Endodermal cell (in vitro differentiated cells): ENCODE results near the gene SERP2. TPM values are rescaled to one million over a fixed set of nuclear protein-coding genes. Genes with fewer than 3 reads are reported as not detected.

ENCODE experiments used
- DNase-seq: peaks from one replicate; pipeline ENCODE4 v3.0.0-alpha.2; 2017
- H3K27ac ChIP-seq: 2 replicates; pipeline ENCODE4 v1.5.1; 2013; ENCODE audit warnings: mild to moderate bottlenecking, low read depth, low read length, moderate library complexity
- H3K27me3 ChIP-seq: 2 replicates; pipeline ENCODE4 v1.6.1; 2013; ENCODE audit warnings: mild to moderate bottlenecking, low read length, moderate library complexity; ENCODE audit not compliant: insufficient read depth, control insufficient read depth, poor library complexity, severe bottlenecking
- H3K36me3 ChIP-seq: 2 replicates; pipeline ENCODE4 v1.7.0; 2013; ENCODE audit warnings: mild to moderate bottlenecking, low read length, moderate library complexity; ENCODE audit not compliant: control insufficient read depth, insufficient read depth
- H3K4me1 ChIP-seq: one replicate; pipeline ENCODE4 v1.7.0; 2013; ENCODE audit warnings: low read length; ENCODE audit not compliant: control insufficient read depth, insufficient read depth
- H3K4me3 ChIP-seq: 2 replicates; pipeline ENCODE4 v1.5.1; 2013; ENCODE audit warnings: mild to moderate bottlenecking, low read length, moderate library complexity
- H3K9ac ChIP-seq: 2 replicates; pipeline ENCODE4 v1.6.1; 2013; ENCODE audit warnings: mild to moderate bottlenecking, low read length, moderate library complexity; ENCODE audit not compliant: poor library complexity, severe bottlenecking; ENCODE audit errors: extremely low read depth
- H3K9me3 ChIP-seq: 2 replicates; pipeline ENCODE4 v1.6.1; 2013; ENCODE audit warnings: mild to moderate bottlenecking, low read length, moderate library complexity; ENCODE audit not compliant: control insufficient read depth
- H3K27ac Mint-ChIP-seq: 2 replicates; pipeline ENCODE4 v1.8.0; 2020; ENCODE audit warnings: mixed read lengths
- H3K27me3 Mint-ChIP-seq: 2 replicates; pipeline ENCODE4 v1.8.0; 2021; ENCODE audit warnings: mild to moderate bottlenecking, mixed read lengths; ENCODE audit not compliant: insufficient read depth
- H3K36me3 Mint-ChIP-seq: 2 replicates; pipeline ENCODE4 v1.8.0; 2020; ENCODE audit warnings: low read depth, mixed read lengths
- H3K4me1 Mint-ChIP-seq: 2 replicates; pipeline ENCODE4 v1.8.0; 2020; ENCODE audit warnings: mixed read lengths
- H3K4me3 Mint-ChIP-seq: 2 replicates; pipeline ENCODE4 v1.8.0; 2020; ENCODE audit warnings: mild to moderate bottlenecking, moderate library complexity, mixed read lengths
- H3K9me3 Mint-ChIP-seq: 2 replicates; pipeline ENCODE4 v1.8.0; 2020; ENCODE audit warnings: mild to moderate bottlenecking, mixed read lengths
- WGBS, 2 experiments: methylation state at CpG; one replicate each; pipeline versions ENCODE4 v1.1.5 to v1.1.7; 2013; ENCODE audit warnings: missing lambda C conversion rate in 2 of 2, mixed read lengths in 1 of 2; ENCODE audit not compliant: insufficient coverage in 1 of 2, insufficient read length in 1 of 2; 5-methylcytosine and 5-hydroxymethylcytosine counted together
- total RNA-seq, 2 donors: library from RNA; stranded (reverse); fragmentation: NEBNext Ultra II Directional in 1 of 2; extraction: Animal tissue kit (Norgen Biotek cat#: 25700) in 1 of 2; gene quantifications; 2 replicates in 1 of 2; 3 replicates in 1 of 2; pipeline ENCODE4 v1.2.1, GENCODE V29; 2021
- TF ChIP-seq, protein P1 (sequence below): fragments of 200-600 bp; sonication (generic); conservative IDR thresholded peaks from 2 replicates; pipeline ENCODE4 v1.5.0; 2021; ENCODE audit warnings: antibody characterized with exemption, mild to moderate bottlenecking

Gene SERP2
- total RNA-seq, 2 donors from 2014 or later: 2.9 to 3.5 TPM

- Mint-ChIP-seq H3K27me3 (peaks cover 7% of the 10 kb centered on the region), H3K27ac (no peak overlapping the region), H3K4me3 (no peak overlapping the region), H3K9me3 (peaks cover 10% of the 10 kb centered on the region), H3K36me3 (no peaks in the 10 kb centered on the region), H3K4me1 (peaks cover 26% of the 10 kb centered on the region)
- Histone ChIP-seq H3K4me1 (no peaks in the 10 kb centered on the region), H3K9ac (no peak overlapping the region), H3K27ac (no peak overlapping the region), H3K27me3 (no peaks in the 10 kb centered on the region), H3K36me3 (no peaks in the 10 kb centered on the region), H3K4me3 (no peak overlapping the region), H3K9me3 (no peaks in the 10 kb centered on the region)
- 73% methylated on average over 15 of the region's 15 CpGs; no CpG with 5 or more reads in 1 of the 2 experiments for WGBS, 2 experiments
- DNase-seq: peak; percentile 65
- TF ChIP-seq, protein P1, sequence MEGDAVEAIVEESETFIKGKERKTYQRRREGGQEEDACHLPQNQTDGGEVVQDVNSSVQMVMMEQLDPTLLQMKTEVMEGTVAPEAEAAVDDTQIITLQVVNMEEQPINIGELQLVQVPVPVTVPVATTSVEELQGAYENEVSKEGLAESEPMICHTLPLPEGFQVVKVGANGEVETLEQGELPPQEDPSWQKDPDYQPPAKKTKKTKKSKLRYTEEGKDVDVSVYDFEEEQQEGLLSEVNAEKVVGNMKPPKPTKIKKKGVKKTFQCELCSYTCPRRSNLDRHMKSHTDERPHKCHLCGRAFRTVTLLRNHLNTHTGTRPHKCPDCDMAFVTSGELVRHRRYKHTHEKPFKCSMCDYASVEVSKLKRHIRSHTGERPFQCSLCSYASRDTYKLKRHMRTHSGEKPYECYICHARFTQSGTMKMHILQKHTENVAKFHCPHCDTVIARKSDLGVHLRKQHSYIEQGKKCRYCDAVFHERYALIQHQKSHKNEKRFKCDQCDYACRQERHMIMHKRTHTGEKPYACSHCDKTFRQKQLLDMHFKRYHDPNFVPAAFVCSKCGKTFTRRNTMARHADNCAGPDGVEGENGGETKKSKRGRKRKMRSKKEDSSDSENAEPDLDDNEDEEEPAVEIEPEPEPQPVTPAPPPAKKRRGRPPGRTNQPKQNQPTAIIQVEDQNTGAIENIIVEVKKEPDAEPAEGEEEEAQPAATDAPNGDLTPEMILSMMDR: no peak
Measured at GRCh38 chr13:44415815-44416214, 42.2 kb downstream of the SERP2 start.

GRCh38 chr13:44416301-44416700 lies 42.7 kb downstream of the SERP2 start:
- Mint-ChIP-seq H3K36me3 (no peaks in the 10 kb centered on the region), H3K9me3 (peaks cover 10% of the 10 kb centered on the region), H3K4me1 (peaks cover 26% of the 10 kb centered on the region), H3K4me3 (no peak overlapping the region), H3K27me3 (peaks cover 7% of the 10 kb centered on the region), H3K27ac (no peak overlapping the region)
- no peaks in the 10 kb centered on the region for H3K9me3 ChIP-seq
- no peak for DNase-seq
- H3K9ac ChIP-seq: no peak overlapping the region
- no peaks in the 10 kb centered on the region for H3K36me3 ChIP-seq
- WGBS, 2 experiments: 54 to 80% methylated on average over 4 to 10 of the region's 10 CpGs
- H3K27ac ChIP-seq: no peak overlapping the region
- TF ChIP-seq, protein P1: no peak
- no peaks in the 10 kb centered on the region for H3K4me1 ChIP-seq
- no peaks in the 10 kb centered on the region for H3K27me3 ChIP-seq
- H3K4me3 ChIP-seq: no peak overlapping the region

DNA sequence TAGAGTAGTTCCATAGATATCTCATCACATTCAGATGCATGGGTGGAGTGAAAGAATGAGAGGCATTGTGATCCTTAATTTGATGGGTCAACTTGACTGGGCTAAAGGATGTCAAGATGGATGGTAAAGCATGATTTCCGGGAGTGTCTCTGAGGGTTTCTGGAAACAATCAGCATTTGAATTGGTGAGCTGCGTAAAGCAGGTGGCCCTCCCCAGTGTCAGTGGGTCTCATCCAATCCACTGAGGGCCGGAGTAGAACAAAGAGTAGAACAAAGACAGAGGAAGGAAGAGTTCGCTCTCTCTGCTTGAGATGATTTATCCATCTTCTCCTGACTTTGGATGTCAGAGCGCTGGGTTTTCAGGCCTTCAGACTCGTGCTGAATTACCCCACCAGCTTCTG lies 43.1 kb downstream of the SERP2 start:
- Histone ChIP-seq H3K9me3 (no peaks in the 10 kb centered on the region), H3K27ac (no peak overlapping the region), H3K27me3 (no peaks in the 10 kb centered on the region), H3K4me3 (no peak overlapping the region), H3K4me1 (no peaks in the 10 kb centered on the region), H3K9ac (no peak overlapping the region), H3K36me3 (no peaks in the 10 kb centered on the region)
- H3K27ac Mint-ChIP-seq: no peak overlapping the region
- WGBS, 2 experiments: 81 to 87% methylated on average over 6 of the region's 6 CpGs
- peaks cover 10% of the 10 kb centered on the region for H3K9me3 Mint-ChIP-seq
- DNase-seq: peak; percentile 22
- TF ChIP-seq, protein P1: no peak
- H3K27me3 Mint-ChIP-seq: peaks cover 9% of the 10 kb centered on the region
- H3K4me1 Mint-ChIP-seq: peaks cover 24% of the 10 kb centered on the region
- H3K4me3 Mint-ChIP-seq: no peak overlapping the region
- H3K36me3 Mint-ChIP-seq: no peaks in the 10 kb centered on the region
